ENCODE results near the gene SRSF4. TPM values are rescaled to one million over a fixed set of nuclear protein-coding genes. Genes with fewer than 3 reads are reported as not detected.

The SRSF4 gene
- total RNA-seq, 1 experiment from 2014 or later: 69.0 TPM

DNA sequence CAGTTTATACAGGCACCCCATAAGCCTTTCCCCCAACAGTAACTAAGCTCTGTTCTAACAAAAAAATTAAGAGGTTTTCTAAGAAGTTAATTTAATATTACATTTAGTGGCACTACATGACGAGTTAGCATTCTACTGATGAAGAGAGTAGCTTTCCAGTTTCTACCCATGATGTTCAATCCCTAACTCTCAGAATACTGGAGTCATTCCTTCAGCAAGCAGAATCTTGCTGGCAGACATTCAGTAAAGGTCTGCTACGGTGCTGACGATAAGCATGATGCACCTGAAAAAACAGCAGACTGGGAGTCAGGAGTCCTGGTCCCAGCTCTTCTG, 24.5 kb downstream of the SRSF4 start (continued):
- TF ChIP-seq CTCF (IDR thresholded peaks at IDR 0.05 in 2 of 3, conservative IDR thresholded peaks at IDR 0.05 in 1 of 3; ENCODE audit: borderline replicate concordance in 1 of 3, insufficient read depth in 1 of 3, low read depth in 2 of 3, low read length in 2 of 3): no peak

DNA sequence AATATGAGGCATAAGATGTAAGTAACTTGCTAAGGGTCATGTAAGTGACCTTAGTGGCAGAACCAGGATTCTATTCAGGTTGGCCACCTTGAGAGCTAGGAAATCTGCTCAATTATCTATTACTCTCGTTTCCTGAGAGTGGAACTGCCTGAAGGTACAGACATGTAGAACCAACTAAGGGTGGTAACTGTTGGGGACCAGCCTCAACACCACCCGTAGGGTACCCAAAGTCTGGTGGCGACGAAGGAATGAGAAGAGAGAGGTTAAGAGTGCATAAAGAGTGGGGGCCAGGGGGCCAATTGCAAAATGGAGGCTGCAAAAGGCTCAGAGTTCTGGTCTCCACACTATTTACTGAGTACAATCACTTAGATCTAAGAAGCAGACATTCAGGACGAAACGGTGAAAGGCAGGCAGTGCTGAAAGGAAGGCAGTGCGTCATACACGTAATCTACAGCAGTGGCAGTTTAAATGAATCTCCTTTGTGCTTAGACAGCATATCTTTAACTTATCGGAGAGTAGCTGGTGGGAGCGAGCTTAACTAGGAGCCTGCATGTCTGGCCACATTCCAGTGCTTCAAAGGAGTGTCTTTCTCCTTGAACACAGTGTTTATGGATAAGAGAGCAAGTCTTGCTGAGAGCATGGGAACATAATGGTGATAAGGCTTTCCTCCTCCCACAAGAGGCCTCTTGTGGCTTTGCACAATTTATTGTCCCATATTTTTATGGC, 25.0 kb downstream of the SRSF4 start:
- ATAC-seq (no peak), DNase-seq (ENCODE audit: low read depth, low spot score) (no peak)
- no peaks in the 10 kb centered on the region for H3K27me3 ChIP-seq (ENCODE audit: insufficient read depth, low read length)
- POLR2A ChIA-PET: no interaction called here
- H3K9me3 ChIP-seq (ENCODE audit: control insufficient read depth in 1 of 2, insufficient read depth in 1 of 2, low read depth in 1 of 2, low read length in 2 of 2): no peaks in the 10 kb centered on the region
- H2AFZ ChIP-seq (ENCODE audit: low read depth, low read length, poor library complexity, severe bottlenecking): no peak overlapping the region
- RAD21 ChIA-PET (ENCODE audit: low non-redundant PET in 1 of 2, low total read pairs in 2 of 2, uncharacterized antibody in 2 of 2, unreplicated experiment in 2 of 2): no interaction called here
- peaks cover 96% of the 10 kb centered on the region for H3K79me2 ChIP-seq (ENCODE audit: insufficient read depth, low read length)
- no TSS peak for BruUV-seq (replicated peaks)
- TF ChIP-seq RAD21 (IDR thresholded peaks at IDR 0.05; ENCODE audit: low read depth): no peak
- no peak for TF ChIP-seq ELF1 (IDR thresholded peaks at IDR 0.05; ENCODE audit: borderline replicate concordance, low read depth)
- TF ChIP-seq SRF (IDR thresholded peaks at IDR 0.05; ENCODE audit: low read depth): no peak
- TF ChIP-seq REST (IDR thresholded peaks at IDR 0.05; ENCODE audit: low read depth): no peak
- TF ChIP-seq EZH2 (IDR thresholded peaks at IDR 0.05): no peak
- TF ChIP-seq ZFX (IDR thresholded peaks at IDR 0.05): no peak
- no peak for TF ChIP-seq TCF7L2 (IDR thresholded peaks at IDR 0.05; ENCODE audit: borderline replicate concordance, extremely low read depth, insufficient read depth, insufficient read length)
- intact Hi-C loops (cut with micrococcal nuclease): no loop called here
- no peaks in the 10 kb centered on the region for H3K9me2 ChIP-seq (ENCODE audit: insufficient read depth)
- H3K27ac ChIP-seq (ENCODE audit: low read depth, low read length): no peak overlapping the region
- CTCF ChIA-PET: interaction anchor here (1.0 kb wide), 1 partner anchor 25 kb away, joined by 3 read pairs; the partner anchor contains the start of gene SRSF4
- no peaks in the 10 kb centered on the region for H3K4me1 ChIP-seq (ENCODE audit: control insufficient read depth in 1 of 2, insufficient read depth in 2 of 2, low read length in 2 of 2)
- H4K20me1 ChIP-seq (ENCODE audit: insufficient read depth): peaks cover 14% of the 10 kb centered on the region; the same call in 1 of the 2 replicates
- no peak overlapping the region for H3K9ac ChIP-seq (ENCODE audit: low read length)
- peaks cover 60 to 71% of the 10 kb centered on the region in 2 experiments for H3K36me3 ChIP-seq (ENCODE audit: control insufficient read depth in 1 of 2, insufficient read depth in 2 of 2, low read length in 2 of 2)
- no peak overlapping the region for H3K4me2 ChIP-seq (ENCODE audit: low read length)
- no peak overlapping the region for H3K4me3 ChIP-seq (replicated peaks in 1 of 2; ENCODE audit: low read depth in 1 of 2, low read length in 2 of 2)

All from HCT116 (cell line).